Testis (tissue), 3 donors: Measurements from ENCODE around the gene CNTN5. TPM values are rescaled to one million over a fixed set of nuclear protein-coding genes. Genes with fewer than 3 reads are reported as not detected.

Experiments
- DNase-seq: peaks from one replicate; pipeline ENCODE4 v3.0.0-alpha.2; 2019
- H3K27ac ChIP-seq, 2 donors: fragments of 200-600 bp; sonication (generic); one replicate each; pipeline ENCODE4 v1.5.1; 2019
- H3K27me3 ChIP-seq: fragments of 200-600 bp; sonication (generic); one replicate; pipeline ENCODE4 v1.5.1; 2019
- H3K36me3 ChIP-seq: fragments of 200-600 bp; sonication (generic); one replicate; pipeline ENCODE4 v1.5.1; 2017; ENCODE audit warnings: low read depth; ENCODE audit errors: missing control alignments
- H3K4me1 ChIP-seq: fragments of 200-600 bp; sonication (generic); one replicate; pipeline ENCODE4 v1.5.1; 2019
- H3K4me3 ChIP-seq, 2 donors: fragments of 200-600 bp; sonication (generic); one replicate each; pipeline ENCODE4 v1.5.1; 2017 to 2019
- H3K9me3 ChIP-seq: fragments of 200-600 bp; sonication (generic); one replicate; pipeline ENCODE4 v1.5.1; 2017
- CTCF ChIP-seq, 3 experiments: fragments of 450-650 bp in 2 of 3; fragments of 200-600 bp in 1 of 3; sonication (generic) in 1 of 3; IDR thresholded peaks; one replicate each; pipeline ENCODE4 v1.5.1; 2016 to 2019; ENCODE audit warnings: antibody characterized with exemption in 3 of 3, mild to moderate bottlenecking in 2 of 3, moderate library complexity in 1 of 3
- POLR2A ChIP-seq: fragments of 450-650 bp; IDR thresholded peaks from one replicate; pipeline ENCODE4 v1.6.1; 2017; ENCODE audit warnings: antibody characterized with exemption, mild to moderate bottlenecking, moderate library complexity
- WGBS, 2 donors: methylation state at CpG; one replicate each; pipeline ENCODE4 v1.1.5; 2018; 5-methylcytosine and 5-hydroxymethylcytosine counted together
- intact Hi-C: fragments of 100-400 bp; cut with DNase I; formaldehyde crosslinking; loops from one replicate; pipeline ENCODE4 v1.15.1; 2023; ENCODE audit warnings: low total_unique reads
- polyA plus RNA-seq: library from polyadenylated mRNA; stranded (reverse); fragments of 350-450 nt; fragmentation: Illumina TruSeq; extraction: RNeasy Lipid Tissue Mini Kit (QIAGEN cat#74804); gene quantifications from one replicate; pipeline ENCODE4 v1.2.3, GENCODE V29; 2014; ENCODE audit warnings: low read depth, low replicate concordance; ENCODE audit not compliant: insufficient read depth
- total RNA-seq, 2 donors: library from RNA; depleted of rRNA; stranded (reverse); fragments of >200 nt; gene quantifications; one replicate each; pipeline ENCODE4 v1.2.3, GENCODE V29; 2016

CNTN5 gene
- total and polyA plus RNA-seq, 3 donors from 2014 or later: 0.55 to 0.99 (median 0.78) TPM

- DNase-seq: no peak
- Histone ChIP-seq H3K27me3 (no peaks in the 10 kb centered on the region), H3K4me3 (no peak overlapping the region), H3K36me3 (no peaks in the 10 kb centered on the region), H3K27ac (no peak overlapping the region), H3K9me3 (no peaks in the 10 kb centered on the region), H3K4me1 (no peaks in the 10 kb centered on the region)
- intact Hi-C loops: no loop called here
- TF ChIP-seq POLR2A (no peak), CTCF (IDR thresholded peaks at IDR 0.05) (no peak)
Measured at GRCh38 chr11:99687320-99687719, 666.6 kb downstream of the CNTN5 start.

- no peaks in the 10 kb centered on the region for H3K27me3 ChIP-seq
- no peaks in the 10 kb centered on the region for H3K36me3 ChIP-seq
- no peaks in the 10 kb centered on the region for H3K4me1 ChIP-seq
- no peak overlapping the region for H3K4me3 ChIP-seq
- 73 to 74% methylated on average over 6 of the region's 6 CpGs for WGBS, 2 donors
- no peak overlapping the region for H3K27ac ChIP-seq
- H3K9me3 ChIP-seq: no peaks in the 10 kb centered on the region
- TF ChIP-seq POLR2A (no peak), CTCF (IDR thresholded peaks at IDR 0.05) (no peak)
- DNase-seq: no peak
- intact Hi-C loops: no loop called here
Measured at GRCh38 chr11:99693941-99694492, 673.3 kb downstream of the CNTN5 start.

- Histone ChIP-seq H3K27ac (no peak overlapping the region), H3K4me3 (no peak overlapping the region)
Measured at GRCh38 chr11:99695106-99695505, 674.4 kb downstream of the CNTN5 start.

GRCh38 chr11:99706848-99707247, 686.1 kb downstream of the CNTN5 start:
- TF ChIP-seq POLR2A: no peak
- no peak for TF ChIP-seq CTCF (IDR thresholded peaks at IDR 0.05)
- 66 to 67% methylated on average over 1 of the region's 1 CpG for WGBS, 2 donors
- DNase-seq: no peak

More at GRCh38 chr11:99695106-99695505, 674.4 kb downstream of the CNTN5 start:
- DNase-seq: no peak
- TF ChIP-seq POLR2A: no peak
- no peak for TF ChIP-seq CTCF (IDR thresholded peaks at IDR 0.05)
- Histone ChIP-seq H3K9me3 (no peaks in the 10 kb centered on the region), H3K4me1 (no peaks in the 10 kb centered on the region), H3K27me3 (no peaks in the 10 kb centered on the region), H3K36me3 (no peaks in the 10 kb centered on the region)
- intact Hi-C loops: no loop called here

GRCh38 chr11:99708928-99709672, 688.4 kb downstream of the CNTN5 start:
- 69 to 74% methylated on average over 3 of the region's 3 CpGs for WGBS, 2 donors
- Histone ChIP-seq H3K4me1 (no peaks in the 10 kb centered on the region), H3K27me3 (no peaks in the 10 kb centered on the region), H3K27ac (no peak overlapping the region), H3K9me3 (no peaks in the 10 kb centered on the region), H3K36me3 (no peaks in the 10 kb centered on the region), H3K4me3 (no peak overlapping the region)
- TF ChIP-seq CTCF (IDR thresholded peaks at IDR 0.05): no peak
- TF ChIP-seq POLR2A: no peak
- intact Hi-C loops: no loop called here
- DNase-seq: no peak

More at GRCh38 chr11:99706848-99707247, 686.1 kb downstream of the CNTN5 start:
- H3K9me3 ChIP-seq: no peaks in the 10 kb centered on the region
- H3K4me1 ChIP-seq: no peaks in the 10 kb centered on the region
- H3K27ac ChIP-seq: no peak overlapping the region
- H3K4me3 ChIP-seq: no peak overlapping the region
- H3K27me3 ChIP-seq: no peaks in the 10 kb centered on the region
- no peaks in the 10 kb centered on the region for H3K36me3 ChIP-seq
- intact Hi-C loops: no loop called here
